Gastroesophageal sphincter (tissue), 4 donors: ENCODE measurements around the gene C19orf47. TPM values are rescaled to one million over a fixed set of nuclear protein-coding genes. Genes with fewer than 3 reads are reported as not detected.

ENCODE experiments used
- ATAC-seq: fragments of 150-250 bp; one replicate; pipeline ENCODE4 v1.9.1; 2016; ENCODE audit warnings: mild to moderate bottlenecking, moderate library complexity
- H3K27ac ChIP-seq, 4 donors: fragments of 200-600 bp; sonication (generic) in 3 of 4; 1 replicate in 3 of 4; 2 replicates in 1 of 4; pipeline ENCODE4 v1.5.1; 2016 to 2019
- H3K27me3 ChIP-seq: fragments of 200-600 bp; sonication (generic); one replicate; pipeline ENCODE4 v1.5.1; 2019
- H3K36me3 ChIP-seq, 2 donors: fragments of 200-600 bp; sonication (generic); one replicate each; pipeline ENCODE4 v1.5.1; 2019; ENCODE audit warnings: control low read depth in 1 of 2
- H3K4me1 ChIP-seq, 3 donors: fragments of 200-600 bp; sonication (generic); 1 replicate in 2 of 3; 2 replicates in 1 of 3; pipeline ENCODE4 v1.5.1; 2016 to 2019; ENCODE audit warnings: control low read depth in 2 of 3
- H3K4me3 ChIP-seq, 2 donors: fragments of 200-600 bp; sonication (generic); one replicate each; pipeline ENCODE4 v1.5.1; 2019; ENCODE audit warnings: mild to moderate bottlenecking in 1 of 2, moderate library complexity in 1 of 2
- H3K9me3 ChIP-seq, 3 donors: fragments of 200-600 bp; sonication (generic); one replicate each; pipeline ENCODE4 v1.5.1; 2017 to 2019; ENCODE audit warnings: control low read depth in 2 of 3
- CTCF ChIP-seq, 4 experiments: fragments of 200-600 bp in 2 of 4; fragments of 450-650 bp in 2 of 4; sonication (generic) in 1 of 4; IDR thresholded peaks; one replicate each; pipeline ENCODE4 v1.5.1; 2017 to 2019; ENCODE audit warnings: antibody characterized with exemption in 4 of 4, mild to moderate bottlenecking in 2 of 4, moderate library complexity in 2 of 4
- EP300 ChIP-seq: sonication (generic); formaldehyde crosslinking; IDR thresholded peaks from one replicate; pipeline ENCODE4 v1.6.1; 2017; ENCODE audit warnings: antibody characterized with exemption, mild to moderate bottlenecking
- POLR2A ChIP-seq, 2 donors: fragments of 450-650 bp; IDR thresholded peaks; one replicate each; pipeline ENCODE4 v1.6.1; 2017; ENCODE audit warnings: antibody characterized with exemption in 2 of 2, mild to moderate bottlenecking in 2 of 2, moderate library complexity in 1 of 2
- POLR2AphosphoS5 ChIP-seq: sonication (generic); formaldehyde crosslinking; IDR thresholded peaks from one replicate; pipeline ENCODE4 v1.6.1; 2017; ENCODE audit warnings: antibody characterized with exemption
- WGBS, 2 donors: methylation state at CpG; one replicate each; pipeline ENCODE4 v1.1.5; 2018; ENCODE audit warnings: low coverage in 1 of 2; 5-methylcytosine and 5-hydroxymethylcytosine counted together
- total RNA-seq, 4 donors: library from RNA; depleted of rRNA; stranded (reverse); fragments of >200 nt; gene quantifications; one replicate each; pipeline ENCODE4 v1.1.0, GENCODE V29; 2016

C19orf47 gene
- total RNA-seq, 4 donors from 2014 or later = 10.0 to 29.7 (median 19.2) TPM

GRCh38 chr19:40394816-40395210 lies 46.6 kb upstream of the C19orf47 start:
- peaks cover 0 to 30% of the 10 kb centered on the region in 2 donors for H3K36me3 ChIP-seq
- TF ChIP-seq POLR2AphosphoS5 = no peak
- TF ChIP-seq POLR2A (IDR thresholded peaks at IDR 0.05) = no peak
- TF ChIP-seq EP300 = no peak
- TF ChIP-seq CTCF (IDR thresholded peaks at IDR 0.05) = no peak
- 69 to 94% methylated on average over 3 to 8 of the region's 13 CpGs for WGBS, 2 donors
- no peaks in the 10 kb centered on the region for H3K9me3 ChIP-seq
- no peak overlapping the region for H3K4me3 ChIP-seq
- no peaks in the 10 kb centered on the region for H3K27me3 ChIP-seq
- no peaks in the 10 kb centered on the region for H3K4me1 ChIP-seq
- ATAC-seq = no peak
- no peak overlapping the region for H3K27ac ChIP-seq

GRCh38 chr19:40393894-40394815 lies 46.0 kb upstream of the C19orf47 start:
- TF ChIP-seq POLR2A (IDR thresholded peaks at IDR 0.05) = no peak
- TF ChIP-seq POLR2AphosphoS5 = no peak
- no peak for TF ChIP-seq CTCF (IDR thresholded peaks at IDR 0.05)
- no peak for TF ChIP-seq EP300
- no peak overlapping the region for H3K4me3 ChIP-seq
- peaks cover 0 to 30% of the 10 kb centered on the region in 2 donors for H3K36me3 ChIP-seq
- no peaks in the 10 kb centered on the region for H3K4me1 ChIP-seq
- H3K9me3 ChIP-seq = no peaks in the 10 kb centered on the region
- H3K27ac ChIP-seq = no peak overlapping the region
- WGBS, 2 donors = 74 to 85% methylated on average over 10 to 17 of the region's 41 CpGs
- no peak for ATAC-seq
- H3K27me3 ChIP-seq = no peaks in the 10 kb centered on the region

GRCh38 chr19:40392894-40393517 lies 44.8 kb upstream of the C19orf47 start:
- Histone ChIP-seq H3K27ac (no peak overlapping the region), H3K4me3 (no peak overlapping the region), H3K27me3 (no peaks in the 10 kb centered on the region), H3K4me1 (no peaks in the 10 kb centered on the region), H3K9me3 (no peaks in the 10 kb centered on the region), H3K36me3 (peaks cover 0 to 23% of the 10 kb centered on the region in 2 donors)
- no peak for ATAC-seq
- TF ChIP-seq POLR2AphosphoS5 (no peak), CTCF (IDR thresholded peaks at IDR 0.05) (peak in 2 of 4 experiments; percentile 27 to 33)
- WGBS, 2 donors = 0% methylated on average over 1 of the region's 9 CpGs; no CpG with 5 or more reads in 1 of the 2 donors

- TF ChIP-seq CTCF (IDR thresholded peaks at IDR 0.05) (no peak), POLR2A (IDR thresholded peaks at IDR 0.05) (no peak), EP300 (no peak), POLR2AphosphoS5 (no peak)
- WGBS, 2 donors = 73 to 81% methylated on average over 6 to 8 of the region's 8 CpGs
- H3K36me3 ChIP-seq = peaks cover 0 to 16% of the 10 kb centered on the region in 2 donors
- ATAC-seq = no peak
- no peak overlapping the region for H3K27ac ChIP-seq
- H3K27me3 ChIP-seq = no peaks in the 10 kb centered on the region
- H3K9me3 ChIP-seq = no peaks in the 10 kb centered on the region
- no peak overlapping the region for H3K4me3 ChIP-seq
- H3K4me1 ChIP-seq = no peaks in the 10 kb centered on the region
Observed at GRCh38 chr19:40392123-40392522, 43.9 kb upstream of the C19orf47 start.
